GM23248 (cell line): ENCODE data around the gene CWF19L2.

Source experiments
- EZH2 ChIP-seq: fragments of 200-600 bp; sonication (generic); IDR thresholded peaks from 2 replicates; pipeline ENCODE4 v1.6.1; 2018; ENCODE audit warnings: antibody characterized with exemption, mild to moderate bottlenecking; ENCODE audit not compliant: insufficient read depth, poor library complexity, severe bottlenecking
- EZH2phosphoT487 ChIP-seq: fragments of 200-600 bp; sonication (generic); IDR thresholded peaks from 2 replicates; pipeline ENCODE4 v1.6.1; 2018; ENCODE audit warnings: antibody characterized with exemption, moderate library complexity, mild to moderate bottlenecking, low read depth; ENCODE audit not compliant: insufficient read depth

GRCh38 chr11:107442715-107443215, 14.9 kb downstream of the CWF19L2 start:
- TF ChIP-seq EZH2 (no peak), EZH2phosphoT487 (no peak)
